GM12873 (cell line): ENCODE results near the gene MOB3B.

ENCODE experiments used
- TF ChIP-seq, protein P1 (sequence below): IDR thresholded peaks from 2 replicates; pipeline ENCODE4 v1.5.1; 2012; ENCODE audit warnings: low read depth, mild to moderate bottlenecking, moderate library complexity, low read length, control low read depth; ENCODE audit not compliant: insufficient read depth; ENCODE audit errors: missing control alignments

Gene MOB3B

GRCh38 chr9:27425827-27426510 is 103.6 kb downstream of the MOB3B start:
- TF ChIP-seq, protein P1, sequence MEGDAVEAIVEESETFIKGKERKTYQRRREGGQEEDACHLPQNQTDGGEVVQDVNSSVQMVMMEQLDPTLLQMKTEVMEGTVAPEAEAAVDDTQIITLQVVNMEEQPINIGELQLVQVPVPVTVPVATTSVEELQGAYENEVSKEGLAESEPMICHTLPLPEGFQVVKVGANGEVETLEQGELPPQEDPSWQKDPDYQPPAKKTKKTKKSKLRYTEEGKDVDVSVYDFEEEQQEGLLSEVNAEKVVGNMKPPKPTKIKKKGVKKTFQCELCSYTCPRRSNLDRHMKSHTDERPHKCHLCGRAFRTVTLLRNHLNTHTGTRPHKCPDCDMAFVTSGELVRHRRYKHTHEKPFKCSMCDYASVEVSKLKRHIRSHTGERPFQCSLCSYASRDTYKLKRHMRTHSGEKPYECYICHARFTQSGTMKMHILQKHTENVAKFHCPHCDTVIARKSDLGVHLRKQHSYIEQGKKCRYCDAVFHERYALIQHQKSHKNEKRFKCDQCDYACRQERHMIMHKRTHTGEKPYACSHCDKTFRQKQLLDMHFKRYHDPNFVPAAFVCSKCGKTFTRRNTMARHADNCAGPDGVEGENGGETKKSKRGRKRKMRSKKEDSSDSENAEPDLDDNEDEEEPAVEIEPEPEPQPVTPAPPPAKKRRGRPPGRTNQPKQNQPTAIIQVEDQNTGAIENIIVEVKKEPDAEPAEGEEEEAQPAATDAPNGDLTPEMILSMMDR = no peak

- TF ChIP-seq, protein P1 = no peak
Measured at GRCh38 chr9:27423915-27424710, 105.5 kb downstream of the MOB3B start.

DNA sequence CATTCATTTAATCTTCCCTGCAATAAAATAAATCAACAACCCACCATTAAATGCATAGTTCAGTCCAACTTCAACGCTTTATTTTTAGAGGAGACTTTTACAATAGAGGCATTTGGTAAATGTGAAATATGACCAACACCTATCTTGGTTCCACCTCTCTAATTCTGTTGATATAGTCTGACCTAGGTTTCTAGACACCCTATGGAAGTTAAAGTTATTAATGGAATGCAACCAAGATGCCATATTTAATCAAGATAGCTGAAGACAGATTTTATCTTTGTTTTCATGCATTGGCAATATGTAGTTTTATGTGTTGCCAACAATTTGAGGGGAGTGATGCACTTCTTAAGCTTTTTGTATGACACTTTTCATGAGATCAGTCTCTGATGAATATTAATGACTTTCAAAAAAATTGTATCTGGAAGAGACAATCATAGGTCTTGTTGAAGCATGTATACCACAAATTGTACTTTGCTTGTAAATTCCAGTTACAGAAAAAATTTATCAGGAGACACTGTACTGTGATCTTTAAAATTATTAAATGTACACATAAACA is 107.3 kb downstream of the MOB3B start:
- TF ChIP-seq, protein P1 = no peak

- TF ChIP-seq, protein P1 = no peak
Measured at GRCh38 chr9:27421577-27421976, 108.0 kb downstream of the MOB3B start.

GRCh38 chr9:27414220-27414761 is 115.3 kb downstream of the MOB3B start:
- TF ChIP-seq, protein P1 = no peak

DNA sequence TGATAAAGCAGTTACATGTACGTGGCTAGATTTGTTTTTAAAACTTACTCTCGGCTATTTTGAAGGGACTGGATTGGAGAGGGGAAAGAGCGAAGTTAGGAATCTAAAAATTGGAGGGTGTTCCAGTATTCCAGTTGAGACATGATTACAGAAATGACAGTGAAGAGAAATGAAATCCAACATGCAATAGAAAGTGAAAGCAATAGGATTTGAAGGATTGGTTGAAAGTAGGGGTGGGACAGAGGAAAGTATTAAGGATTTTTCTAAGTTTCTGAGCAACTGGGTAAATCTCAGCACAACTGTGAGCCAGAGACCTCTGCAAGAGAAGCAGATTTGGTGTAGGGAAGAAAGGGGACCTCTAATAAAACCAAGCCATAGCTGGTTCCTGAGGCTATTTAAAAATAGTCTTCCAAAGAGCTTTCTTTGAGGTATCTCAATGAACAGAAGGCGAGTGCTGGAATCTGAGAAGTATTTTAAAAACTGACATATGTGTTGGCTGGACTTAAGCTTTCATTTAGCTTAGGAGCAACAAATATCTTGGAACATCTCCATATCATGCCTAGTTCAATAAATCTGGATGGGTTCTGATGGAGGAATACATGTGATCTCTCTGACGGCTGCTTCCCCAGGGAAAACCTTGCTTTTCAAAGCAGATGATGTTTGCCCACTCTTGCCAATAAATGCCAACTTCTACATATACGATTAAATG is 115.9 kb downstream of the MOB3B start:
- TF ChIP-seq, protein P1 = no peak
